ENCODE data around the gene EIF4E2.
A peak's percentile ranks its signal among the peaks of the same experiment; 100 is the strongest.

The EIF4E2 gene

GRCh38 chr2:232521959-232522622 is 28.4 kb upstream of the EIF4E2 start:
- peak; percentile 11 for DNase-seq (ENCODE audit: low read depth)
- peak; percentile 34 for TF ChIP-seq CTCF (conservative IDR thresholded peaks at IDR 0.05; ENCODE audit: low read length)
- no peak overlapping the region for H3K4me3 ChIP-seq (ENCODE audit: low read length)

- no peak for TF ChIP-seq CTCF (conservative IDR thresholded peaks at IDR 0.05; ENCODE audit: low read length)
- no peak overlapping the region for H3K4me3 ChIP-seq (ENCODE audit: low read length)
- no peak for DNase-seq (ENCODE audit: low read depth)
These were observed 27.7 kb upstream of the EIF4E2 start for GRCh38 chr2:232522623-232523401.

- no peak overlapping the region for H3K4me3 ChIP-seq (ENCODE audit: low read length)
- DNase-seq (ENCODE audit: low read depth) = no peak
These were observed 27.1 kb upstream of the EIF4E2 start for GRCh38 chr2:232523402-232523681.

GRCh38 chr2:232523682-232524597 is 26.5 kb upstream of the EIF4E2 start:
- TF ChIP-seq CTCF (conservative IDR thresholded peaks at IDR 0.05; ENCODE audit: low read length) = no peak
- H3K4me3 ChIP-seq (ENCODE audit: low read length) = no peak overlapping the region
- DNase-seq (ENCODE audit: low read depth) = peak; percentile 13

More at GRCh38 chr2:232523402-232523681, 27.1 kb upstream of the EIF4E2 start:
- no peak for TF ChIP-seq CTCF (conservative IDR thresholded peaks at IDR 0.05; ENCODE audit: low read length)

- no peak for TF ChIP-seq CTCF (conservative IDR thresholded peaks at IDR 0.05; ENCODE audit: low read length)
- DNase-seq (ENCODE audit: low read depth) = no peak
These were observed 25.7 kb upstream of the EIF4E2 start for GRCh38 chr2:232524771-232525170.

GRCh38 chr2:232525199-232525598 is 25.3 kb upstream of the EIF4E2 start:
- no peak overlapping the region for H3K4me3 ChIP-seq (ENCODE audit: low read length)
- no peak for DNase-seq (ENCODE audit: low read depth)

More at GRCh38 chr2:232524771-232525170, 25.7 kb upstream of the EIF4E2 start:
- H3K4me3 ChIP-seq (ENCODE audit: low read length) = no peak overlapping the region

More at GRCh38 chr2:232525199-232525598, 25.3 kb upstream of the EIF4E2 start:
- no peak for TF ChIP-seq CTCF (conservative IDR thresholded peaks at IDR 0.05; ENCODE audit: low read length)
